NCI-H526 treated with DMSO at 0.1 percent for 48 hours (cell line): ENCODE results near the gene AGBL4.

Experiments used
- DNase-seq: peaks from one replicate; lab custom pipeline; 2025; lab: John Stamatoyannopoulos, UW

The AGBL4 gene

DNA sequence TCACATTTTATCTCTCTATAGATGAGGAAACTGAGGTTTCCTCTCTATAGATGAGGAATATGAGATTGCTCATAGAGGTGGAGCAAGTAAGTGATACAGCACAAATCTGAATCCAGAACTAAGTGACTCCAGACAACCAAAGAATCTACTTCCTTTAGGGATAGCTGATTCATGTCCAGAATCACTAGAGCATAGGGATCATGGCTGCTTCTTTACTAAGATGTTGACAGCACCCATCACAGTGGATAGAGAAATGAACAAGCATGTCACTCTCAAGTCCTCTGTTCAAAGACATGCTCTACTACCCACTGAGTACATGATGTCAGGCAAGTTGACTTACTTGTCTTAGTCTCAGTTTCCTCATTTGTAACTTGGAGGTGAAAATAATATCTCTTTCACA, 1435.7 kb downstream of the AGBL4 start:
- DNase-seq = no peak

DNA sequence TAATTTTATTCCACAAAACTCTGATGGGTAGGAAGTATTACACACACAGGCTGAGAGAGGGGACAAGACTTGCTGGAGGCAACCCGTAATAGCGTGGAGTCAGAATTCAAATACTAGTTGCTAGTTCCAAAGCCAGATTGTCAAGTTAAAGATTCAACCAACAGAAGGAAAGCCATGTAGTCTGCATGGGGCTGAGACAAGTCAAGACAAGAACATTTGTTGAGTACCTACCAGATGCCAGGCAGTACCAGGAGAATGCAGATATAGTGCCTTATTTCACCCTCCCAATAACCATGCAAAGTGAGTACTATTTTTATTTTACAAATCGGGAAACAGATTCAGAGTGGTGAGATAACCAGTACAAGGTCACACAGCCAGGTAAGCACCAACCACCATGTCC, 1441.3 kb downstream of the AGBL4 start:
- DNase-seq = no peak

DNA sequence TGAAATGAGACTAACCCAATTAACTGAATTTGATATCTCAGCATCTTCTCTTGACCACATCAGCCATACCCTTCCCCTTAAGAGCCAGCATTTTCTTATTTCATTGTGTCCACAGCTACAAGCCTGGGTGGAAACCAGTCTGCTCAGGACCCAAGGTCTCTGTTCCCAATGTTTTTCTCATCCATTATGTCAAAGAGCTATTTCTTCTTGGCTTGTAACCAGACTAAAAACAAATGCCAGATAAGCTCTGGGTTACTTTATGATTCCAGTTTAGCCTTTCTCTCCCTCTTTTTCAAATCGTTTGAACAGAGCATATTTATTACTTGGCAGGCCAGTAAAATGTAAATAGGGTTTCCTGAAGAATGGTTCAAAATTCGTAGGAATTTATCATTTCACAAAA, 1442.5 kb downstream of the AGBL4 start:
- DNase-seq = no peak

DNA sequence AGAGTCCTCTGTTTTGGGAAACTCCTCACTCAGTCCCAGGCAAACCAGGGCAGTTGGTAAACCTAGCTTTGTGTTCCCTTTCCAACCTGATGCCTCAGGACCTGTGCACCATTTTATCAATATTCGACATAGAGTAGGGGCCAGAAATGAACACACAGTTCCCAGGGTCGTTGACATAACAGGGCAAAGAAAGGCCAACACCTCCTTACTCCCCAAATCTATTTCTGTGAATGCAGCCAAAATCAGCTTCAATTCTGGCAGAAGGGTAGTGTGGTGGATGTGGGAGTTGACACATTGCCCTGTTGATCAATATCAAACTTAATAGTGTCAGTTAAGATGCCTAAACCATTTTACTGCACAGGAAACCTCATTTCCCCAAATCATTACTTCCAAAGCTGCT, 1447.2 kb downstream of the AGBL4 start:
- no peak for DNase-seq

DNA sequence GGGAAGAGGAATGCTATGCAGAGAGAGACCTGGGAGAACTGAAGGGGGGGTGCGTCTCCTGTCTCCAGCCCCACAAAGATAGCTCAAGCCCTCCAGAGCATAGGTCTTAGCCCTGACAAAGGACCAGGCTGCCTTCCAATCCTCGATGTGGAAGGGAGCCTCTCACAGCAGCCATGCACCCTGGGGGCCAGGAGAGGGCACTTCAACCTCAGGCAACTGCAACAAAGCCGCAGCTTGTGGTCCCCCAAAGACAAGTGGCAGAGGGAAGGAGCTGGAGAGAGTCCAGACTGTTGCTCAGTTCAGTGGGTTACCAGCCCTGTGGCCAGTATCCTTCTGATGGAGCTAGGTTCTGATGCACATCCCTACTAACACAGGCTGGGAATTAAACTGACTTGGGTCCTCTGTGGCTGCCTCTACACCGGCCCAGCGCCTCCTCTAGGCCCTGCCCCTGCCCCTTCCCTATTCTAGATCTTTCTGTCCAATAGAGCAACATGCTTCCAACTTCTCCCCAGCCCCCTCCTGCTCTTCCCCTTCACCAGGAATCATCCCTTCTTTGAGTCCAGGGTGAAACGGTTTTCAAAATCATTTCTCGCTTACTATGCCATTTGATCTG, 1451.0 kb downstream of the AGBL4 start:
- peak; percentile 39 for DNase-seq

DNA sequence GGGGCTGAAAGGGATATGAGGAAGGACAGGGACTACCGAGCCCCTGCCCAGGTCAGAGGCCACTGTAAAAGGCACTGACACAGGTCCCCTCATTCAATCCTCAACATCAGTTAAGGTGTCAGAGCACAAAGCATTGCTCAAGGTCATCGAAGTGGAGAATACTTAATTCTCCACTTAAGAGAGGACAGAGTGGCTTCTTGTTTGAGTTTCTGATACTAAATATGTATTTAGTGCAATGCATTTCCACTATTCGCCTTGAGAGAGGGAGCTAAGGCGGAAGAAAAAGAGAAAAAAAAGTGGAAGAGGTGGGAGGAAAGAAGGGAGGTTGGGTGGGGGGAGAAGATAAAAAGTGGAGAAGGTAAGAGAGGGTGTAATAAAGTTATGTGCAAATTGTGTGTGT, 1451.6 kb downstream of the AGBL4 start:
- no peak for DNase-seq

DNA sequence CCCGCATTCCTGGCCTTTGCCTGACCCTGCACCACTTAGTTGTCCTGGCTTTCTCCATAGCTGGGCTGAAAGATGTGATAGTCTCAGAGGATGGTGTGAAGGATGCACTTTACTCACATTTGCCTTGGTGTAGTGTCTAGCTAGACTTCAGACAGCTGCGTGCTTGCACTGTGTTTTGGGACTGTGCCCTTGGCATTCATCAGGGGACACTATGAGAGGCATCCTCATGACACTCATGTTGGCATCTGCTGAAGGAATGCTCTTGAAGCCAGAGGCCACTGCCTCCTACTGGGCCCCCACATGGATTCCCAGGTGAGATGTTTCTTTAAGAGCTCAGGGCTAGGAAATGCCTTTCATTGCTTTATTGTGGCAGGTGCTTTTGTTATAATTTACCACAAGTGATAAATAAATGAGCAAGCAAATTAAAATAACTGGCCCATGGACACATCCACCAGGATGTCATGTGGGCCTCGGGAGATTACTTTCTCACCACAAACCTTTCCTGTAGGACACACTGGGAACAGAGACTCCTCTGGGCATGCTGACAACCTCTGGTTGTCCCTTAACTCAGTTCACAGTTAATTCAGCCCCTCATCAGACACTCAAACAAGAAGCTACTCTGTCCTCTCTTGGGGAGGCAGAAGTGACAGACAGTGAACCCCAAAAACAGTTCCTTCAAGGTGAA, 1452.3 kb downstream of the AGBL4 start:
- no peak for DNase-seq

DNA sequence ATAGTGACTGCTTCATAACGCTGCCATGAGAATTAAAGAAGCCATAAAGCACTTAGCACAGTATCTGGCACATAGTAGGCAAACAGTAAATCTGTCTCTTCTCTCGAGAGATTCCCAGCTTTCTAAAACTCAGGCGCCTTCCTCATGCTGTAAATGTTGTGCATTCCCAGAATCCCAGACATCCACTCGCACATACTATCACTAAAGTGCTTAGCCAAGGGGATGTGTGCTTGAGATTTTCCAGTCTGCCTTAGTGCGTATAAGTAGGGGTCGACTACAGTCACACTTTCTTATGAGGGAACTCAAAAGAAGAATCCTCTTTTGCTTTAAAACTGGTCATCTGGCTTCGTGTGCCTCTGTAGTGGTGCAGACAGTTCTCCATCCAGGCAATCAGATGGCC, 1453.2 kb downstream of the AGBL4 start:
- DNase-seq = no peak

DNA sequence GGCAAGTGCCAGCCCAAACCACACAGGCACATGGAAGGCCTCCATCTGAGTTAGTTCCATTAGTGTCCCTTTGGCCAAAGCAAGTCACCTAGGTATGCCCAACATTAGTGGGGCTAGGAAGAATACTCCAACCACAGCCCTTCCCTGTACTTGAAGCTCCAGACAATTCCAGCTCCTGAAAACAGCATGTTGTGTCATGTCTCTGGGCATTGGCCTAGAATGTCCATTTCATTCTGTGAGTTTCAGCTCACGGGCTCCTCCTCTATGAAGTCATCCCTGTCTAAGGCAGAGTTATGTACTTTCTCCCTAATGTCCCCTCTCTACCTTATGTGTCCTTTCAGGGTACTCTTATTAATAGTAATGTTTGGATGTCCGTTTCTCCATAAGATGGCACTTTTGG, 1455.3 kb downstream of the AGBL4 start:
- DNase-seq = no peak

DNA sequence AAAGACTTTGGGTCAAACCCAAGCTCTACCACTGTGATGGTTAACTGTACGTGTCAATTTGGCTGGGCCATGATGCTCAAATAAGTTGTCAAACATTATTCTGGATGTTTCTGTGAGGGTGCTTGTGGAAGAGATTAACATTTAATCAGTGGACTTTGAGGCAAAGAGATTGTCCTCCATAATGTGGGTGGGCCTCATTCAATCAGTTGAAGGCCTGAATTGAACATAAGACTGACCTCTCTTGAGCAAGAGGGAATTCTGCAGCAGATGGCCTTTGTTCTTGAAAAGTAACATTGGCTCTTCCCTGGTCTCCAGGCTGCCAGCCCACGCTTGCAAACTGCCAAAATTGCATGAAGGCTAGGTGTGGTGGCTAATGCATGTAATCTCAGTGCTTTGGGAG, 1457.3 kb downstream of the AGBL4 start:
- no peak for DNase-seq

DNA sequence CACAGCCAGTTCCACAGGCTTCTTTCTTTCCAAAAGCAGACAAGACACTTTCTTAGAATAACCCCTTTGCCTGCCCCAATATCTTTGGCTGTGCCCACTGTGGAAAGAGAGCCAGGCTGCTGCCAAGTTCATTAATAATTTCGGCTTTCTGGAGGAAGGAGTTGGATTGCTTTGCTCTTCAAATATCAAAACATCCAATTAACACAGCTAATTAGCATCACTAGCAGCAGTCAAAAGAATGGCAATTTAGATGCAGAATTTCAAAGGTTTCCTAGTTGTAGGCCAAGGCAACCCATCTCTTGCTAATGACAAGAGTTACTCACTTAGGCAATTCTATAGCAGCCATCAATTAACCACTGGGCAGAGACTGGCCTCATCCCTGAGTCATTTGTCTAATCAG, 1460.7 kb downstream of the AGBL4 start:
- DNase-seq = no peak

DNA sequence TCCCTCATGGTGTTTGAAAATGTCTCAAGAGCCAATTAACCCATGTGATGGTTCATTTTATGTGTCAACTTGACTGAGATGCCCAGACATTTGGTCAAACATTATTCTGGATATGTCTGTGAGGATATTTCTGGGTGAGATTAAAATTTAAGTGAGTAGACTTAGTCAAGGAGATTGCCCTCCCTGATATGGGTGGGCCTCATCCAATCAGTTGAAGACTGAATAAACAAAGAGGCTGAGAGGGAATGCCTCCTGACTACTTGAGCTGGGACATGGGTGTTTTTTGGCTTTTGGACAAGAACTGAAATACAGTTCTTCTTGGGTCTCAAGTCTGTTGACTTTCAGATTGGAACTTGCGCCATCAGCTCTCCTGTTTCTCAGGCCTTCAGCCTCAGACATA, 1462.3 kb downstream of the AGBL4 start:
- no peak for DNase-seq

DNA sequence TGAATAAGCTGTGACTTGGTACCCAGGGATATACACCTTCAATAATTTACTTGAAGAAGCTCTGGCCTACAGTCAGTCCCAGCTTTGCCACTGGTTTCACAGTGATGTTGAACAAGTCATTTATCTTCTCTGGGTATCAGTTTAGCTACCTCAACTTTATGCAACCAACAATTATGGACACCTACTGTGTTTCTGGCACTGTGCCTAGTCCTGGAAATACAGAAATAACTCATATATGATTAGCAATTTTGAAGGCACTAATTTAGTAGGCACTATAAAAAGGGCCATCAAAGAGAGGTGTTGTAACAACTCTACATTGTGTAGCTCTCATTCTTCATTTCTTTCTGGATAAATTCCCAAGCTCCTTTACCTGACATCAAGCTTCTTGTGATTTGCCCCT, 1463.2 kb downstream of the AGBL4 start:
- DNase-seq = no peak

DNA sequence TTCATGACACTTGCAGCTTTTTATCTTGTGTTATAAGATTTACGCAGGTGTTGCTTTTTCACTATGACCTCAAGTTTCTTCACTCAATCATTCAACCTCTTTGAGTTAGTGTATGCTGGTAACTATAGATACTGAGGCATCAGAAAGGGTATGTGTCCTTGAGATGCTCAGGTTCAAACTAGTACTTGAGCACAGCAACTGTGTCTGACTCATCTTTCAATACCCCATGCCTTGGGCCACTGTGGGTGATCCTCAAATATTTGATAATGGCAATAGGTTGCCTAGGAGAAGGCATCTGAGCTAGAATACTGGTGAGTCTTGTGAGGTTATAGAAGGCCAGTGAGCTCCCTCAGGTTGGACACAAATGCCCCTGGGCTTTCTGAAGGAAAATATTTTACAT, 1463.6 kb downstream of the AGBL4 start:
- no peak for DNase-seq

DNA sequence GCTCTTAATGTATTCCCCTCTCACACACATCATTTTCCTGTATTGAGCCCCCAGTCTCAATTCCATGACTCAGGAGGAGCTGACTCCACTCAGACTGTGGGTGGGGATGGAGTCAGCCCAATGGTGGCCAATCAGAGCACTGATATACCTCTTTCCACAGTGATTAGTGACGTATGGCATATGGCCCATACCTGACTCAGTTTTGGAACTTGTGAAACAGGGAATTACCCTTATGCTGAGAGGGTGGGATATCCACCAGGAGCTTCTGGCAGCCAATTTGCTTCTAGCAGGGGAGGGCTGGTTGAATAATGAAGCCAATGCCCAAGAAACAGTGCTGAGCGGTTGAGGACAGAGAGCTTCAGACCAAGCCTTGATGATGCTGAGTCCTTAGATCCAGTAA, 1465.4 kb downstream of the AGBL4 start:
- DNase-seq = no peak

DNA sequence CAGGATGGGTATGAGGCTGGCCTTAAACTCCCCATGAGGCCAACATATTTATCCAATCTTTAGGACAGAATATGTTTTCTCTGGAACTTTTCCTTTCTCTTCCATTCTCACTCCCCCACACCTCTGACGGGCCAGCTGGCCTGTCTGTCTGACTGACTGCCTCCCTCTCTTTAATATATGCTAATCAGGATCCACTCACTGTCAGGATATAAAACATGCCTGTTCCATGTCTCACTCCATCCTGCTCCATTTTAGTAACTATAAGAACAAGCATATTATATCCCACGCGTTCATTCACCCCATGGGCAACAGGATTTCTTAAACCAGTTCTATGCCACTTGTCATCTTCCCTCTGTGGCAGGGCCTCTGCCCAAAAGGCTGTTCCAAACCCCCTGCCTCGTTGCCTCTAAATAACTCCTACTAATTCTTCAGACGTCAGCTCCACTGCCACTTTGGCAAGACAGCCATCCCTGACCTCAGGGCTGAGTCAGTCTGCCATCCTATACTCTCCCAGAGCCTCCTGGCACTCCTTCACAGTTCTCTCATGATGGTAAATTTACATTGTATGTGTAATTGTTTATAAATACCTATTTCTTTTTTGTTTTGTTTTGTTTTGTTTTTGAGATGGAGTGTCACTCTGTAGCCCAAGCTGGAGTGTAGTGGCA, 1467.4 kb downstream of the AGBL4 start:
- DNase-seq = no peak

DNA sequence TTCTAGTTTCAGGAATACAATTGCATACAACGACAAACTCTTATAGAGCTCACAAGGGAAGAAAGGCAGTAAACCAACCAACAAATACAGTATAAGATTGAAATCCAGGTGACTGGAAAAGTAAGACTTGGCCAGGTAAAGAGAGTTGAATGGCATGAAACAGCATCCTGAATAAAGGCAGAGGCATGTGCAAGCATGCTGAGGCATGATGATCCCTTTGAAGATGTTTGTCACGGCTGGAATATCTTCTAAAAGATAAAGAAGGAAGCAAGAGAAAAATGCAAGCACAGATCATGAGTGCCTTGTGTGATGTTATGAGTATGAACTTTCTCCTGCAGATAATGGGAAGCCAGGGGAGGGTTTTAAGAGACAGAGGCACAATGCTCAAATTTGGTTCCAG, 1468.5 kb downstream of the AGBL4 start:
- DNase-seq = no peak

DNA sequence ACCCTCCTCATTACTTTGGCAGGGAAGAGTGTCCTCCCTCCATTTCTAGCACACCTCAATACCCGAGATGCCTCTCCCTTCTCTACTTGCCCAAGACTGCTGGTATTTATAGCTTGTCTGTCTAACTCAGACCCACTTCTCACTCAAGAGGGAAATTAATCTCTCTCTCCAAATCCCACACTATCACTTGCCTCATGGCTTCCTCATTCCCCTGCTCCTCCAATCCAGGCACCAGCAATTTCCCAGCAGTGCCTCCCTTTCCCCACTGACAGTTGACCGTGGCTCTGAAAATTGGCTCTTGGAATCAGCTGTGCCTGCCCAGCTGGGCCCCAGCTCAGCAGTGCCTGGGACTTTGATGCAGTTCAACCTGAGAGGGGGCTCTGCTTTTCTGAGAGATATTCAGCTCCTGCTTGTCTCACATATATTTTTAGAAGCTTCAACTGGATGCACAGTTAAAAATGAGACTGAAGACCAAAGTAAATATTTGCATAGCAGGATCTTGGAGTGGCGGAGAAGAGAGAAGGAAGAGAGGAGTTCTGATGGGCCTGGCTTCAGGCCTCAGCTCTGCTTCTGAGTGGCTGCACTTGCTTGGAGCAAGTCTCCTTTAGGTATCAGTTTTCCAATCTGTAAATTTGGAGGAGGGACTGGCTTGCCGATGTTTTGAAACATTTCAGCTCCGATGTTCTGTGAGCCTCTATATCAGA, 1470.7 kb downstream of the AGBL4 start:
- no peak for DNase-seq

DNA sequence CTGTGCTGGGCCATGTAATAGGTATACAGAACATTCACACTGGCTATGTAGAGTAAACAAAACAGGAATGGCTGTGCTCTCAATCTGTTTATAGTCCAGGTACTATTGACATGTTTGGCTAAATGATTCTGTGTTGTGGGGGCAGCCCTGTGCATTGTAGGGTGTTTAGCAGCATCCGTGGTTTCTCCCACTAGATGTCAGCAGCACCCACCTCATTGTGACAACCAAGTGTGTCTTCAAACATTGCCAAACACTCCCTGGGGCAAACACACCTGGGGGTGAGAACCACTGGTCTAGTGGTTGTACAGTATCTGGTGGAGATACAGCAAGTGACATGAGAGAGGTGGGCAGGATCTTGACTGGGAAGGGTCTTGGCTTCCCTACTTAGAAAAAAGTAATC, 1471.3 kb downstream of the AGBL4 start:
- DNase-seq = no peak

DNA sequence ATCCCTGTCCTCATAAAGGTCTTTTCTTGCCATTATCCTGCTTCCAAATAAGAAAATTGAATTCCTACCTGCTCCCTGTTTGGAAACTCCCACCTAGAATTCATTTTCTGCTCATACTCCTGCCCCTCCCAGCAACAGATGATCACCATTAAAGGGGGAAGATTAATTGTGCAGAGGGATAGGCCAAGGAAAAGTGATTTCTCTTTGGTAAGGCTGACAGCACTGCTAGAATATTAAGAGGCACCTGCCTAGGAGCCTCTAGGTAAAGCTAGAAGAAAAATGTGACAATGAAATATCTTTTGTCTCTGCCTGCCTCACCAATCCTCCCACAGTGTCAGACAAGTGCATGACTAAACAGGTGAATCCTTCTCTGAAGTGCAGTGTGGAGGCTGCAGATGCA, 1474.8 kb downstream of the AGBL4 start:
- DNase-seq = no peak

DNA sequence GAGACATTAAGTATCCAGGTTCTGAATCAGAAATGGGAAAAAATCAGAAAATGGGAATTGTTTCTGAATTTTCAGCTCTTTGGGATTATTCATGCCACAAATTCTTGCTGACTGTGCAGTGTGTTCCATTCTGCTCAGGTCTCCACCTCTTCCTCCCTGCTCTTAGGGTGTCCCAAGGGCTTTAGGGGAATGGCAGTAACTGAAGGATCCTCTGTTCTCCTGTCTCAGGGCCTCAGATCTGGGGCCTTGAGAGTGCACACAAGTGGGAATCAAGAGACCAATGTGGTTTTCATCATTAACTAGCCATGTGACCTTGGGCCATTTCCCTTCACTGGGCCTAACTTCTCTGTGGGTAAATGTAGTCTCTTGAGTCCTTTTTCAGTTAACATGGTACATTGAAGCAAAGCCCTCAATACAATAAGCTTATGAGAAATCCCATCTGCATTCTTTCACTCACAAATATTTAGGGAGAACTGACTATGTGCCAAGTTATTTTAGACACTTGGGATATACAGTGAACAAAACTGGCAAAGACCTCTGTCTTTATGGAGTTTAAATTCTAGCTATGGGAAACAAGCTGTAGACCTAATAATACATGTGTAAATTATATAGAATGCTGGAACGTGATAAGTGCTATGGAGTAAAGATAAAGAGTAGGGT, 1476.1 kb downstream of the AGBL4 start:
- DNase-seq = no peak

DNA sequence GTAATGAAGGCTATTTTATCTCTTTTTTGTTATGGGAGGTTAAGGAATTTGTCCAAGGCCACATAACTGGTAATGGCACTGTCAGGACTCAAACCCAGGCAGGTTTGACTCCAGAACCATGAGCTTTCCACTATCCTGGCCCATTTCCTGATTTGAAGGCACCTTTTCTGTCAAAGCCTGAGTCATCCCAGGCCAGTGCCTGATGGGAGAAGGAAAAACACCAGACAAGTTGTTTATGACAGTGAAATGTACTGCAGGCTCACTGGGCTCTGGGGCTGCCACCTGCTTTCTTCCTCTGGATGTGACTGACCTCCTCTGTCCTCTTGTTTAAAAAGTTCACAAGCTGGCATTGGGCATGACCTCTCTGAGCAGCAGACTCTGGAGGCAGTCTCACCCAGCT, 1479.9 kb downstream of the AGBL4 start:
- no peak for DNase-seq

DNA sequence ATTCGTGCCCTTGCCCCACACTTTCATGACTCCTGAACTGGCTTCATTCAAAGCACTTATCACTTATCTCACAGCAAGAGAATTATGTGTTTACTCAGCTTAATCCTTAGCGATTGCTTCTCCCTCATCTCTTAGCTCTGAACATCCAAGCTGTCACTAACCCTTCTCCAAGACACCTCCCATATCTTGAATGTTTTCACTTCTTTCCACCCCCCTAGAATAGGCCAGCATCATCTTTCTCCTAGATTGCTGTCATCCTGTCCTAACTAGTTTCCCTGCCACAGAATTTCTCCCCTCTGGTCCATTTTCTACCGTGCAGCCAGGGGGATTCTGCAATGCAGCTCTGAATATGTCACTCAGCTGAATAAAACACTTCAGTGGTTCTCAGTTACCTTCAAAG, 1483.2 kb downstream of the AGBL4 start:
- DNase-seq = no peak
